GM12801 (cell line): Measurements from ENCODE around the gene GREB1.

Experiments used
- TF ChIP-seq, protein P1 (sequence below): IDR thresholded peaks from one replicate; pipeline ENCODE4 v1.5.1; 2011; ENCODE audit warnings: control low read depth; ENCODE audit not compliant: insufficient read length; ENCODE audit errors: extremely low read depth

The GREB1 gene

DNA sequence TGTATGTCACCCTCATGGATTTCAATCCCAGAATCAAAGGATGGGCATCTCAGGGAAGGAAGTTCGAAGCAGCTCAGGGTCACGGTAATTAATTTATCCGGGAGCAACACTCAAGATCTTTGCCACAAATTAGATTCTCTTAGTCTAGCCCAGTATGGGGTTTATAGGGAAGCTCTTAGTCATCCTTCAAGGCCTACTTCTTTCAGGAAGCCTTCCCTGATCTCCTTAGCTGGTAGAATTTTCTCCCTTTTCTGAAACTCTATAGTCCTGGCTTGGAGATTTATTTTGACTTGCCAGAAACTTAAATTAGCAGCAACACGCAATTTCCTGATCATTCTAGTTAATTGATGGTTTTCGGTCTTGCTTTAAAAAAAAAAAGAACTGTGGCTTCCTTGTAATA lies 20.5 kb upstream of the GREB1 start:
- TF ChIP-seq, protein P1, sequence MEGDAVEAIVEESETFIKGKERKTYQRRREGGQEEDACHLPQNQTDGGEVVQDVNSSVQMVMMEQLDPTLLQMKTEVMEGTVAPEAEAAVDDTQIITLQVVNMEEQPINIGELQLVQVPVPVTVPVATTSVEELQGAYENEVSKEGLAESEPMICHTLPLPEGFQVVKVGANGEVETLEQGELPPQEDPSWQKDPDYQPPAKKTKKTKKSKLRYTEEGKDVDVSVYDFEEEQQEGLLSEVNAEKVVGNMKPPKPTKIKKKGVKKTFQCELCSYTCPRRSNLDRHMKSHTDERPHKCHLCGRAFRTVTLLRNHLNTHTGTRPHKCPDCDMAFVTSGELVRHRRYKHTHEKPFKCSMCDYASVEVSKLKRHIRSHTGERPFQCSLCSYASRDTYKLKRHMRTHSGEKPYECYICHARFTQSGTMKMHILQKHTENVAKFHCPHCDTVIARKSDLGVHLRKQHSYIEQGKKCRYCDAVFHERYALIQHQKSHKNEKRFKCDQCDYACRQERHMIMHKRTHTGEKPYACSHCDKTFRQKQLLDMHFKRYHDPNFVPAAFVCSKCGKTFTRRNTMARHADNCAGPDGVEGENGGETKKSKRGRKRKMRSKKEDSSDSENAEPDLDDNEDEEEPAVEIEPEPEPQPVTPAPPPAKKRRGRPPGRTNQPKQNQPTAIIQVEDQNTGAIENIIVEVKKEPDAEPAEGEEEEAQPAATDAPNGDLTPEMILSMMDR, result no peak

DNA sequence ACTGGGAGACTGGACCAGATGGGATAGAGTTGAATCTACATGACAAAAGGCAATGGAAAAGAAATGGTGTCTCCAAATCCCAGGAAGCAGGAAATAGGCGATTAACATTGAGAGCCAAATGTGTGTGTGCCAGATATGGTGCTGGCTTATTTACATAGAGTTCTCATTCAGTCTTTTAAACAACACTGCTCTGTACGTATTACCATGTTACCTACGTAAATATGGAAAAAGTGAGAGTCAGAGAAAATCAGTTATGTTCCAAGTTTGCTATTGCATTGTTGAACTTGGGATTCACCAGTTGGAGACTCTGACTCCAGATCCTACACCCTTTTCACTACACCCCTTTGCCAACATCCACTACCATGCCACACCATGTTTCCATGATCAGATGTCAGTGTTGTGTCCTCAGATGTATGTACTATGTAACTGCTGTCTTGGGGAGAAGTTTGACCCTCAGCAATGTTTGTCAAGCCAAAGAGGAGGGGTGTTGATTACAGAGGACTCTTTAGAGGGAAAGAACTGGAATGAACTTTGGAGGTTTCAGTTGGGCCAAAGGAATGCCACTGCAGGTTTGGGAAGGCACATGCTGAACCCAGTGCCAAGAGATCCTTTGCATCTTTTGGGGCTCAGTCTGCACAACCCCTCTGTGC lies 19.6 kb upstream of the GREB1 start:
- TF ChIP-seq, protein P1, result no peak

DNA sequence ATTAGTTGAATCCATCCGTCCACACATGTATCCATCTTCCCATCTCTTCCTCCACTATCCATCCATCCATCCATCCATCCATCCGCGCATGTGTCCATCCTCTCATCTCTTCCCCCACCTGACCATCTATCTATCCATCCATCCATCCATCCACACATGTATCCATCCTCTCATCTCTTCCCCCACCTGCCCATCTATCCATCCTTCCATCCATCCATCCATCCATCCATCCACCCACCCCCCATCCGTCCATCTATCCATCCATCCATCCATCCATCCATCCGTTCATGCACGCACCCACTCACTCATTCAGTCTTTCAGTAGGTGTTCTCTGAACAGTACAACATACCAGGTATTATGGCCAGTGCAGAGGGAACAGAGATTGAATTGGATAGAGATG lies 18.9 kb upstream of the GREB1 start:
- TF ChIP-seq, protein P1, result no peak

DNA sequence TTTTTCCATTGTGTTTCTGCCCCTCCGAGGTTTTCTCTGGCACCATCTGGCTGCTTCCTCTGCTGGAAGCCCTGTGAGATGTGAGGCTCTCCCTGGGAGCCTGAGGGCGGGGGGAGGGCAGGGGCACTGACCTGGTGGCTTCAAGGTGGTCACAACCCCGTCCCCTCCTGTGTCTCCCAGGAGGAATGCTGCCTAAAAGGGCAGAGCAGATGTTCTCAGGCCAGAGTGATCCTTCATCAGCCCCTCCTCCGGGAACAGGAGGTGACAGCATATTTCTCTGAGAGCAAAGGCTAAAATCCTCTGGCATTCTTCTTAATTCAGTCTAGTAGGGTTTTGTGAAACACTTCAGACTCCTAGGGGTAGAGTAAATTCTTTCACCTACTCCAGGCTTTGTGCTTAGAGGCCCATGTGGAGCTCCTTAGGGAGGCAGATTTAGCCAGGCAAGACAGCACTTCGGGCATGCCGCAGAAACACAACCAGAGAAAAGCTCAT lies 18.3 kb upstream of the GREB1 start:
- TF ChIP-seq, protein P1, result no peak

DNA sequence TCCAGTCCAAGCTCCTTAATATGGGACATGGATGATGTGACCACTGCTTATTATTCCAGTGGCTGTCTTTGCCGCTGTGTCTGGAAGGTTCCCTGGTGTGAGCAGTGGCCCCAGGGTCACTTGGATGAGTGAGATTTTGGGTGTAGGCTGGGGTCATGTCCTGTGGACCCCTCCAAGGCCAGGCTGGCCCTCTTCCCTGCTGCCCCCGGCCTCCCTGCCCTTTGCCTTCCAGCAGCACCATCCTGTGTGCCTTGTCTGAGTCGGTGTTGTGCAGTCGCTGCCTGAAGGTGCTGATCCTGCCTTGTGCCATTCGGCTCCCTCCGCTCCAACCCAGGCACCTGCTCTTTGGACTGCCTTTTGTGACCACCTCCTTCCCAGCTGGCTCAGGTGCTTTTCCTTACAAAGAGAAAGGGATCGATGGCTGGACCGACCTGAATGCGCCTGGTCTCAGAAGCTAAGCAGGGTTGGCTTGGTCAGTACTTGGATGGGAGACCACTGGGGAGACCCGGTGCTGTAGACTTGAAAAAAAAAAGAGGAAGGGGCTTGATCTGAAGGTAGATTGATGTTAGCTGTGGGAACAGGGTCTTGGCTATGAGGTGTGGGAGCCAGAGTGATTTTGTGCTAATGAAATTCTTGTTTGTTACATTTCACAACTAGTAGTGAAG lies 16.7 kb upstream of the GREB1 start:
- TF ChIP-seq, protein P1, result no peak

DNA sequence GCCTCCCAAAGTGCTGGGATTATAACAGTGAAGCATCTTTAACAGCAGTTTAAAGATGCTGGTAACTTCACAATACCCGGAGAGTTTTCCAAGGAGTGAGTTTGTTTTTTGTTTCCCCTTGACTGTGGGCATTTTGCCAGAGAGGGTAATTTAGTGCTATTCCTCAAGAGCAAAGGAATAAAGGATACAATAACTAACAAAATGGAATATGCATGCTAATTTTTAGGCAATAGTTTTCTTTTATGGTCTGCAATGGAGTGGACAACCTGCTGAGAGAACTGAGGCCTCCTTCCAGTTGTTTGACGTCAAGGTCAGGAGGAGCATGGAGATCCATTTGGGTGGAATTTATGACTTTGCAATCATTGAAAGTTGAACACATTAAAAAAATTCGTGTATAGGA lies 15.9 kb upstream of the GREB1 start:
- TF ChIP-seq, protein P1, result no peak

DNA sequence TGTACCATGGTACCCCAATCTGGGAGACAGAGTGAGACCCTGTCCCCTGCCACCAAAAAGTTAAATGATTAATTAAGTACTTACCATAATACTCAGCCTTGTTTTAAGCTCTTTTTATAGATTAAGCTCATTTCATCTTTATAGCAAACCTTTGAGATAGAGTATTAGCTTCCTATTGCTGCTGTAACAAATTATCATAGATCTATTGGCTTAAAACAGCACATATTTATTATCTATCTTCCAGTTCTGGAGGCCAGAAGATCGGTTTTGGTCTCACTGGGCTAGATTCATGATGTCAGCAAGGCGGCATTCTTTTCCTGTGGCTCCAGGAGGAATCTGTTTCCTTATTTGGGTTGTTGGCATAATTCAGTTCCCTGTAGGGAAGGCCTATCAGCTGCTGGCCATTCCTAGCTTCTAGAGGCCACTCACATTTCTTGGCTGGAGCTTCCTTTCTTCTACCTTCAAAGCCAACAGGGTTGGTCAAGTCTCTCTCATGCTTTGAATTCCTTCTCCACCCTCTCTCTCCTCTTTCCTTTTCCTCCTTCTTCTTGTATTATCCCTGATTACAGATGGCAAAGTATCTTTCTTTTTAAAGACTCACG lies 13.7 kb upstream of the GREB1 start:
- TF ChIP-seq, protein P1, result no peak
